GM10248 (cell line): Measurements from ENCODE around the gene FGFR3.

Source experiments
- CTCF ChIA-PET: fragments of 300-600 bp; sonication (Branson Sonifier 250); formaldehyde crosslinking; extraction: SDS; loops from one replicate; lab custom pipeline; 2021; ENCODE audit warnings: antibody characterized with exemption; lab: Yijun Ruan, JAX
- POLR2A ChIA-PET: fragments of 350-650 bp; sonication (Branson Sonifier 250); formaldehyde crosslinking; extraction: SDS; loops from one replicate; lab custom pipeline; 2020; ENCODE audit warnings: antibody characterized with exemption; lab: Yijun Ruan, JAX
- DNase-seq: peaks from one replicate; pipeline ENCODE4 v3.0.0; 2012; ENCODE audit errors: extremely low spot score
- TF ChIP-seq, protein P1 (sequence below): IDR thresholded peaks from 2 replicates; pipeline ENCODE4 v1.5.1; 2012; ENCODE audit warnings: mild to moderate bottlenecking, low read depth; ENCODE audit errors: extremely low read depth, missing control alignments, control extremely low read depth

Gene FGFR3

DNA sequence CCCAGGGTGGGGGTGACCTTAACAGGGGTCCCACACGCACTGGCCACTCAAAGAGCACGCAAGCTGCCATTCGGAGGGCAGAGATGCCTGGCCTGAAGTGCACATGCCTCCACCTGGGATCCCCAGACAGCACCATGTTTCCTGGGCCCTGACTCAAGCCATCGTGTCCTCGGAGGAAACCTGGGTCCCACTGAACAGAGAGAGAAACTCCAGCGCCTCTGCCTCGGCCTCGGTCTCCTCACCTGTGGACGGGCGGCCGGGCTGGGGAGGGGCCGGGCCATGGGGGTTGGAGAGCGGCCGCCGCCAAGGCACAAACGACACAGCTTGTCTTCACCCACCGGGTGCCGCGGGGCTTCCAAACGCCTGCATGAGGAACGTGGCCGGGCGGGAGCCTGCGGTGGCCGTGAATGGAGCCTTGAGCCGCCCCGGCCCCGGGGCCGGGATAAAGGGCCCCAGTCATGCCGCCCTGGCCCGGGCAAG, 30.0 kb upstream of the FGFR3 start:
- ChIA-PET CTCF (interaction anchor here (1.0 kb wide), 1 partner anchor 15 kb away, joined by 3 read pairs; no protein-coding TSS in a partner anchor), POLR2A (no interaction called here)
- no peak for DNase-seq
- TF ChIP-seq, protein P1, sequence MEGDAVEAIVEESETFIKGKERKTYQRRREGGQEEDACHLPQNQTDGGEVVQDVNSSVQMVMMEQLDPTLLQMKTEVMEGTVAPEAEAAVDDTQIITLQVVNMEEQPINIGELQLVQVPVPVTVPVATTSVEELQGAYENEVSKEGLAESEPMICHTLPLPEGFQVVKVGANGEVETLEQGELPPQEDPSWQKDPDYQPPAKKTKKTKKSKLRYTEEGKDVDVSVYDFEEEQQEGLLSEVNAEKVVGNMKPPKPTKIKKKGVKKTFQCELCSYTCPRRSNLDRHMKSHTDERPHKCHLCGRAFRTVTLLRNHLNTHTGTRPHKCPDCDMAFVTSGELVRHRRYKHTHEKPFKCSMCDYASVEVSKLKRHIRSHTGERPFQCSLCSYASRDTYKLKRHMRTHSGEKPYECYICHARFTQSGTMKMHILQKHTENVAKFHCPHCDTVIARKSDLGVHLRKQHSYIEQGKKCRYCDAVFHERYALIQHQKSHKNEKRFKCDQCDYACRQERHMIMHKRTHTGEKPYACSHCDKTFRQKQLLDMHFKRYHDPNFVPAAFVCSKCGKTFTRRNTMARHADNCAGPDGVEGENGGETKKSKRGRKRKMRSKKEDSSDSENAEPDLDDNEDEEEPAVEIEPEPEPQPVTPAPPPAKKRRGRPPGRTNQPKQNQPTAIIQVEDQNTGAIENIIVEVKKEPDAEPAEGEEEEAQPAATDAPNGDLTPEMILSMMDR: no peak

DNA sequence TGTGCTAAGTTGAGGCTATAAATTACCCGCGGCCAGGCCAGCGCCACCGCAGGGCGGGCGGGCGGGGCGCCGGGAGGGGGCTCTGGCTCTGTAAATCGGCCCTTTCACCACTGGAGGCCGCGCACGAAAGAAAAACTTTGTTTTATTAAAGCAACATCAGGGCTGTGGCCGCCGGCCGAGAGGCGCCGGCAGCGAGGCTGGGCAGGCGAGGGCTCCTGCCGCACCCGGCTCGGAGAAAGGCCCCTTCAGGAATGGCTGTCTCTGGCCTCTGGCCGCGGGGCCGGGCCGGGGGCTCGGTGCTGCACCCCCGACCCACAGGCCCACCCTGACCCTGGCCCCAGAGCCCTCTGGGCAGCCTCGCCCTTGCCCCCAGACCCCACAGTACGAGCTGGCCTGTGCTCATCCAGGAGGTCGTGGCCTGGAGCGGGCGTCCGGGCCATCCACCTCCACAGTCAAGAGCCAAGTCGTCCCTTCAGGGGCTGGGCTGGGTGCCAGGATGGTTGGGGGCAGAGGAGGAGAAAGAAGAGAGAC, 29.5 kb upstream of the FGFR3 start:
- TF ChIP-seq, protein P1: no peak
- no peak for DNase-seq
- ChIA-PET POLR2A (no interaction called here), CTCF (interaction anchor here (1.0 to 1.4 kb wide), 3 partner anchors 15 to 46 kb away, joined by 3 to 4 read pairs (median 3); no protein-coding TSS in a partner anchor)

DNA sequence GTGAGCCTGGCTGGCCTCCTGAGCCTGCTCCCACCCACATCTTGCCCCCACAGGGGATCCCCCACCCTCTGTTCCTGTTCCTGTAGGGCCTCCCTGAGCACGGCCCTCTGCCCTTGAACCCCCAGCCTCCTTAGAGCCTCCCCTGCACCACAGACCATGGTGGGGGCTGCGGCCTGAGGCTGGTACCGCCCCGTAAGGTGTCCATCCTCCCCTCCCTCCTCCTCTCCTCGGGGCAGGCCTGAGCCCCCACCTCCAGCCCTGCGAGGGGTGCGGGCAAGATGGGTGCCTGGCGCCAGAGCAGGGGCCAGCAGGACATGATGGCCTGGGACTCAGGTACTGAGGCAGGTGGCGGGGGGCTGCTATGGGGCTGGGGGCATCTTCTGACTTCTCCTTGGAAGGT, 28.4 kb upstream of the FGFR3 start:
- ChIA-PET POLR2A (no interaction called here), CTCF (interaction anchor here (1.0 to 1.4 kb wide), 4 partner anchors 13 to 45 kb away, joined by 3 to 4 read pairs (median 4); no protein-coding TSS in a partner anchor)
- no peak for DNase-seq

DNA sequence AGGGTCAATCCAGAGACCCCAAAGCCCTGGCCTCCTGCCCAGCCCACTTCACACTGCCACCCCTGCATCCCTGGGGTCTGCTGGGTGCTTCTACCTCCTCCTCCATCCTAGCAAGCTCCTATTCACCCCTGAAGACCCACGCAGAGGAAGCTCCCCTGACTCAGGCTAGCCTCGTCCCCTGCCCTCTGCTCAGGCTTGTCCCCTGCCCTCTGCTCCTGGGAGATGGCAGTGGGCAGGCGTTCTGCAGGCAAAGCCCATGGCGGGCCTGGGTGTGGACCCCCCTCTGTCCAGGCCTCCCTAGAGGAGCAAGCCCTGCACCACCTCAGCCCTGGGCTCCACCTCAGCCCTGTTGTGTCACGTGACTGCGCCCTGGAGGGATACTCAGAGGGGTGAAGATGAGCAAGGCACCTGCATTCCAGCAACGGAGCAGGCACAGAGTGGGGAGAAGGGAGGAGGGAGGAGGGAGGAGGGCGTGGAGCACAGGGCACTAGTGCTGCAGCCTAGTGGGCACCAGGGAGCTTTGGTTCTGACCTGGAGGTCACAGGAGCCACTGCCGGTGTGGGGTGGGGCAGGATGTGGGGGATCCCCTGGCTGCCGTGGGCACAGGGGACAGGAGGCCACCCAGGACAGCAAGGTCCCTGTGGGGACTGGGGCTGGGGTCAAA, 27.6 kb upstream of the FGFR3 start:
- no peak for DNase-seq
- ChIA-PET CTCF (interaction anchor here (1.0 to 1.4 kb wide), 3 partner anchors 14 to 39 kb away, joined by 4 read pairs; no protein-coding TSS in a partner anchor), POLR2A (no interaction called here)
- TF ChIP-seq, protein P1: no peak

More for the DNA sequence above, 28.4 kb upstream of the FGFR3 start:
- TF ChIP-seq, protein P1: no peak

DNA sequence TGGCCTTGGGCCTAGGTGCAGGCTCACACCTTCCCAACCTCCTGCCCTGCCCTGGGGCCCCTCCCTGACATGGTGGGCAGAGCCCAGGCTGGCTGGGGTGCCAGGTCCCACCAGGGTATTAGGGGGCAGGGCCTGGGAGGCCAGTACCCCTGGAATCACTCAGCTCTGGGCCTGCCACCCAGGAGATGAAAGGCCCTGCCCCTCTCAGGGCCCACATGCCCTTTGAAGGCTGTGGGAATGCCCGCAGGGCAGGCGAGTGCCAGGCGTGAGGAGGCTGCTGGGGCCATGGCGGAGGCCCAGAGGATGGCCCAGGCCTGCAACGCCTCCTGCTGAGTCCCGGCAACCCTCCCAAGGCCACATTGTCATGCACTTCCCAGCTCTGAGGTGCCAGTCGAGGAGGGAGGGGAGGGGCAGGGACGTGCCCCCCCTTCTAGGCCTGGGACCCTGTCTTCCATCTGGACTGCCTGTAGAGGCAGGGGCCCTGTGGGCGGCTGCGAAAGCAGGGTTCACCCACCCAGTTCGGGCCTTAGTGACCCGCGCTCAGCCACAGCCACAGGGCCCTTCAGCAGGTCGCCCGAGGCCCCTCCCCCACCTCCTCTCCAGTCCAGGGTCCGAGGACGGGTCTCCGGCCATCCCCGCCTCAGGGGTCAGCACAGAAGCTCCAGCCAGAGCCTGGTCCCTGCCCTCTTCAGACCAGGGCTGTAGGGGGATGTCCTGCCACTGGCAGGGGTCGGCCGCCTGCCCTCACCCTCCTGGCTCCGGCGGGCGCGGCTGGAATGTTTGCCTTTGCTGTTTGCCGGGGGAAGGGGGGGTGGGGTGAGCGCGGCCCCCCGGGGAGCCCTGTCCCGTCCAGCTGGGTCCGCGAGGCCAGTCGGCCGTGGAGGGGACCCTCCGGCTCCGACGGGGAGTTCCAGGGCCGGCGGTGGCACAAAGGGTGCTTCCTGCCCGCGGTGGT, 26.7 kb upstream of the FGFR3 start:
- CTCF ChIA-PET: no interaction called here
- POLR2A ChIA-PET: no interaction called here
- DNase-seq: no peak
- TF ChIP-seq, protein P1: no peak
